Measurements from ENCODE around the gene FARS2.

Gene FARS2

DNA sequence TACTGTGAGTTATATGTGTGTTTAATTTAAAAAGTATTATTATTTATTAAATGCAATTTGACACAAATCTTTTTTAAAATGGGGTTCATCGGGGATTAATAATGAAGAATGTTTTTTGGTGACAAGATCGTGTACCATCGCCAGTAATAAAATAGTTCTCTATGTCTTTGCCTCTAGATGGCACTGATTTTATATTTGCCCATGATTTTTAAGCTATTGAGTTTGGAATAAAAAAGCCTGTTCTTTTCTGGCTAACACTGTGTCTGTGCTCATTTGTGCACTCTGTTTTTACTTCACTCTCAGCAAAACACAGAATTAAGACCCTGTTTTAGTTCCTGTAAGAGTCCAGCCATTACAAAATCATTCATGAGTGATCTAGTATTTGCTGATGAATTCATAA is 127.0 kb downstream of the FARS2 start:
- no peak for DNase-seq (ENCODE audit: low read depth)
- TF ChIP-seq CTCF (IDR thresholded peaks at IDR 0.05; ENCODE audit: control insufficient read depth, extremely low read depth, insufficient read depth), result peak; percentile 22; the same call in 1 of the 2 replicates
- no peak overlapping the region for H3K4me3 ChIP-seq (ENCODE audit: low read depth, low read length)

GRCh38 chr6:5389086-5389745 is 127.9 kb downstream of the FARS2 start:
- TF ChIP-seq CTCF (IDR thresholded peaks at IDR 0.05; ENCODE audit: control insufficient read depth, extremely low read depth, insufficient read depth), result no peak
- no peak overlapping the region for H3K4me3 ChIP-seq (ENCODE audit: low read depth, low read length)
- no peak for DNase-seq (ENCODE audit: low read depth)

DNA sequence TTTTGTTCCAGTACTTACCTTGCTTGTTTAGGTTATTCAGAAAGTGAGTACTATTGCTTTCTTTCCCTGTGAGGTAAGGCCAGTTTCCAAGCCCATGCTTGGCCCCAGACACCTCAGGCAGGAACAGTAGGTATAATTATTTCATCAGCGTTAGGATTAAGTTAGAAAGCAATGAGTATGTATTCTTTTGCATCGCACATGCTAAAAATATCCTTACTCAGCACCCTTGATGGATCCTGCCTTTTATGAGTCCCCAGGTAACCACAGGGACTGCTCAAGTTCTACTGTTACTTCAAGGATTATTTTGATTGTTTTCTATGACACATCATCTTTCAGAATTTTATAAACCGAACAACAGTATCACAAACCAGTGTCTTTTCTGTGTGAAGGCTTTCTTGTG is 128.9 kb downstream of the FARS2 start:
- no peak for TF ChIP-seq CTCF (IDR thresholded peaks at IDR 0.05; ENCODE audit: control insufficient read depth, extremely low read depth, insufficient read depth)
- H3K4me3 ChIP-seq (ENCODE audit: low read depth, low read length), result no peak overlapping the region
- no peak for DNase-seq (ENCODE audit: low read depth)

- H3K4me3 ChIP-seq (ENCODE audit: low read depth, low read length), result no peak overlapping the region
- DNase-seq (ENCODE audit: low read depth), result peak; percentile 11
- no peak for TF ChIP-seq CTCF (IDR thresholded peaks at IDR 0.05; ENCODE audit: control insufficient read depth, extremely low read depth, insufficient read depth)
These were observed 133.0 kb downstream of the FARS2 start for GRCh38 chr6:5394280-5394679.

- DNase-seq (ENCODE audit: low read depth), result no peak
These were observed 134.4 kb downstream of the FARS2 start for GRCh38 chr6:5395719-5396118.

GRCh38 chr6:5398530-5398929 is 137.2 kb downstream of the FARS2 start:
- no peak overlapping the region for H3K4me3 ChIP-seq (ENCODE audit: low read depth, low read length)
- DNase-seq (ENCODE audit: low read depth), result no peak
- TF ChIP-seq CTCF (IDR thresholded peaks at IDR 0.05; ENCODE audit: control insufficient read depth, extremely low read depth, insufficient read depth), result peak; percentile 39; the same call in 1 of the 2 replicates

More at GRCh38 chr6:5395719-5396118, 134.4 kb downstream of the FARS2 start:
- no peak for TF ChIP-seq CTCF (IDR thresholded peaks at IDR 0.05; ENCODE audit: control insufficient read depth, extremely low read depth, insufficient read depth)
- no peak overlapping the region for H3K4me3 ChIP-seq (ENCODE audit: low read depth, low read length)

- no peak for TF ChIP-seq CTCF (IDR thresholded peaks at IDR 0.05; ENCODE audit: control insufficient read depth, extremely low read depth, insufficient read depth)
- DNase-seq (ENCODE audit: low read depth), result no peak
- no peak overlapping the region for H3K4me3 ChIP-seq (ENCODE audit: low read depth, low read length)
These were observed 138.1 kb downstream of the FARS2 start for GRCh38 chr6:5399391-5399790.
